Dermis microvascular lymphatic vessel endothelial cell (primary cell): ENCODE results near the gene FBXO28. TPM values are rescaled to one million over a fixed set of nuclear protein-coding genes. Genes with fewer than 3 reads are reported as not detected.
"Not testable (repeated sequence)": the region's sequence is repeated elsewhere in the genome, so short reads cannot be mapped to it uniquely, and the experiment has no call there.

ENCODE experiments used
- DNase-seq, 2 donors: peaks; one replicate each; pipeline versions ENCODE4 v3.0.0 to v3.0.0-alpha.2; 2010; ENCODE audit warnings: low read depth in 2 of 2
- total RNA-seq: library from RNA; depleted of rRNA; stranded (reverse); fragments of >200 nt; gene quantifications from 2 replicates; pipeline ENCODE4 v1.2.1, GENCODE V29; 2014

The FBXO28 gene, protein sequence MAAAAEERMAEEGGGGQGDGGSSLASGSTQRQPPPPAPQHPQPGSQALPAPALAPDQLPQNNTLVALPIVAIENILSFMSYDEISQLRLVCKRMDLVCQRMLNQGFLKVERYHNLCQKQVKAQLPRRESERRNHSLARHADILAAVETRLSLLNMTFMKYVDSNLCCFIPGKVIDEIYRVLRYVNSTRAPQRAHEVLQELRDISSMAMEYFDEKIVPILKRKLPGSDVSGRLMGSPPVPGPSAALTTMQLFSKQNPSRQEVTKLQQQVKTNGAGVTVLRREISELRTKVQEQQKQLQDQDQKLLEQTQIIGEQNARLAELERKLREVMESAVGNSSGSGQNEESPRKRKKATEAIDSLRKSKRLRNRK
- 65.7 and 92.0 TPM in 2 replicates for total RNA-seq

- peak; percentile 71 to 94 for DNase-seq
Measured at GRCh38 chr1:224113918-224114786, at the start of gene FBXO28. FBXO28 (plus strand) TSS chr1:224114111; CDS start chr1:224114130, 19 bp downstream.

- no peak for DNase-seq
Measured at GRCh38 chr1:224064150-224064549, 49.8 kb upstream of the FBXO28 start.

GRCh38 chr1:224065455-224065854 lies 48.5 kb upstream of the FBXO28 start:
- peak; percentile 59 to 60 for DNase-seq

- no peak for DNase-seq
Measured at GRCh38 chr1:224067207-224067606, 46.7 kb upstream of the FBXO28 start.

DNA sequence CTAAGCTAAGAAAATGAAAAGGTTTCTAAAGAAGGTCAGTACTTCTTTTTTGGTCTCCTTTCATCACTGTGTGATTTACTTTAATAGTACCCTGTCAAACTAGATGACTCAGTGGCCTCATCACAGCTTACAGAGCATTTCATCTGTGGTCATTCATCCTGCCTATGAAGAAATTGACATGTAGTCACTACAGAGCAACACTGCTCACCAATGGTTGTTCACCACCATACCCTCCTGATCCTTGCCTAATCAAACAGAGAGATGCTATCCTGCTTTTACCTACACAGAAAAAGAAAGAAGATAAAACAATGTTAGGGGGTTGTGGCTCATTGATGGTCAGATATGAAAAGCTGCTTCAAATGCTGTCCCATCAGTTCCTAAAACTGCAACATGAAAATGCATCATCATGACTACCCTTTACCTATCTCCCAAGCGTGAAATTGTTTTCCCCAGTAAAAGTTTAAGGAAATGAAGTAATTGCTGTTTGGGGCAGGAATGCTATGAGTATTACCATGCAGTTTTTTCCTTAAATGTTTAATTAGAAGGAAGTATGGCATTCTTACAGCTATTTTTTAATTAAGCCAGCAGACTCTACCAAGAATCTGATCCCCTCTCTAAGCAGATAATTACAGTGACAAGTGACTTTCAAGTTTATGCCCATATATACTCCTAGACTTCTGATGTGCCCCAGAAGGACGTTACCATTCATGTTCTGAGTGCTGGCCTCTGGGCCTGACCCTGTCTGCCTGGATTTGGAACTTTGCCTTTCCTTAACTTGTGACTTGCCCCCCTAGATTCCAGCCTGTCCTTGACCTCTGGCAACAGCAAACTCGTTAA lies 46.1 kb upstream of the FBXO28 start:
- peak in 1 of 2 donors; percentile 69 for DNase-seq

- DNase-seq, result no peak
Measured at GRCh38 chr1:224068458-224069072, 45.3 kb upstream of the FBXO28 start.

GRCh38 chr1:224069138-224069537 lies 44.8 kb upstream of the FBXO28 start:
- DNase-seq, result no peak

DNA sequence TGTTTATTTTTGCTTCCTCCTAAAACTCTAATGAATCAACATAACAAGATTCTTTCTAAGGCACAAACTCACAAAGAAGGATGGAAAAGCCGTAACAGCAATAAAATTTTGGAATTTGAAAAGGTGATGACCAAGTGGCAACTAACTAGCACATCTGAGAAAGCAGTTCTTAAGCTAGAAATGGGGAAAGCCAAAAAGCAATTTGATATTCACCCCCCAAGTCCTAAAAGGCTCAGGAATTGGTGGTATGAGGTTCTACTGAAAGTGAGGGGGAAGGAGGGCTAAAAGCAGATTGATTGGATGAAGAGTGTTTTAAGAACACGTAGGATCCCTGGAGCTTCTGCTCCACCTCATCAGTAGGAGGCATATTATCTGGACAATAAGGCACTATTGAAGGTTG lies 43.4 kb upstream of the FBXO28 start:
- DNase-seq, result no peak

- DNase-seq, result no peak
Measured at GRCh38 chr1:224076407-224076806, 37.5 kb upstream of the FBXO28 start.

- DNase-seq, result not testable (repeated sequence)
Measured at GRCh38 chr1:224079644-224080043, 34.3 kb upstream of the FBXO28 start.

DNA sequence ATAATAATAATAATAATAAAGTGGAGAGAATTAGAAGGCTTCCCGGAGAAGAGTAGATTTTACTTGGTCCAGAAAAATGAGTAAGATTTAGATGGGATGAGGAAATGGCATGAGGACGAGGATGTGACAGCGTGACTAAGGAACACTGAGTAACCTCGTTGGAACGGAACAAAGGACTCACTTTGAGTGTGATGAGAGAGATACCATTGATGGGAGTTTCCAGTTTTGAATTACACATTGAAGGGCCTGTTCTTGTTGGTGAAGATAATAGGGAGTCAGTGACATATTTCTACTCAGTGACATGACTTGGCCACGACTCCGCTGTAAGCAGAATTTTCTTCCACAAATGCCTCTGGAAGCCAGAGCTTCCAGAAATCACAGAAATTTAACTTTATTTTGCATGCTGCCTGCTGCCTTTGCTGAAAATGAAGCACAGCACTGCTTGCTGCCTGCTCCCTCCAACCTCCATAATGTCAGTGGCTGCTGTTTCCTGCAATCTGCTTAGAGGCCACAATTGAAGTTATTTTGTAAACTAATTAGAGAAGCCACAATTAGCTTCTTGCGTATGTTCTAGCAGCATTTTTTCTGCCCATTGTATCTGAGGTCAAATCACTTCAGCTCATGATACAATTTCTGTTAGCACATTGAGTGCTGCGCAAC lies 33.7 kb upstream of the FBXO28 start:
- peak; percentile 36 to 81 for DNase-seq

DNA sequence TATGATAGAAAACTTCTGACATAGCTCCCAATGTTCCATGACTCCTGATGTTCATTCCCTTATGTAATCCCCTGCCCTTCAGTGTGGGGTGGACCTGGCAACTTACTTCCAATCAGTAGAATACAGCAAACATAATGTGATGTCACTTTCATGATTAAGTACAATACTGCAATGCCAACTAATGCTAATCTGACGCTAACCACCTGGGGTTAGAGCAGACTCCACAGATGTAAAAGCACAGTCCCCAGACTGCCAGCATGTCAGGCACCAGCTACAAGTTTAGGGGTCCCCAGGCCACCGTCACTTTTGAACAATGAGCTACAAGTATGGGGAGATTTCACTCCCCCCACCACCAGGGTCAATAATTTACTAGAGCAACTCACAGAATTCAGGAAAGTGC lies 32.3 kb upstream of the FBXO28 start:
- DNase-seq, result no peak

GRCh38 chr1:224082146-224082545 lies 31.8 kb upstream of the FBXO28 start:
- DNase-seq, result no peak

GRCh38 chr1:224084867-224085266 lies 29.0 kb upstream of the FBXO28 start:
- no peak for DNase-seq

GRCh38 chr1:224085421-224086108 lies 28.3 kb upstream of the FBXO28 start:
- no peak for DNase-seq

- peak; percentile 59 to 65 for DNase-seq
Measured at GRCh38 chr1:224087286-224087794, 26.6 kb upstream of the FBXO28 start.

- DNase-seq, result no peak
Measured at GRCh38 chr1:224089583-224089982, 24.3 kb upstream of the FBXO28 start.

DNA sequence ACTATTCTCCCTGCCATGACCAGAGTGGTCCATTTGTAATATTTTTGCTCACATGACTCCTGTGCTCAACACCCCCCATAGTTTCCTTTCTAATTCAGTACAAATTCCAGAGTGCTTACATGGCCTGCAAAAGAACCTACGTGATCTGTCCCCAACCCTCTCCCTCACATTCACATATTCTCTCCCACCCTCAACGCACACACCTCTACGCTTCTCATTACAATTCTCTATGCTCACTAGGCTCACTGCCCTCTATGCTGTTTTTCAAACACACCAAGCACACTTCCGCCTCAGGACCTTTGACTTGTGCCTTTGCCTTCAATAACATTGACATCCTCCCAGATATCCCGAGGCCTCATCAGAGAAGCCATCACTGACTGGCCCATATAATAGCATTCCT lies 23.8 kb upstream of the FBXO28 start:
- peak; percentile 77 to 96 for DNase-seq

DNA sequence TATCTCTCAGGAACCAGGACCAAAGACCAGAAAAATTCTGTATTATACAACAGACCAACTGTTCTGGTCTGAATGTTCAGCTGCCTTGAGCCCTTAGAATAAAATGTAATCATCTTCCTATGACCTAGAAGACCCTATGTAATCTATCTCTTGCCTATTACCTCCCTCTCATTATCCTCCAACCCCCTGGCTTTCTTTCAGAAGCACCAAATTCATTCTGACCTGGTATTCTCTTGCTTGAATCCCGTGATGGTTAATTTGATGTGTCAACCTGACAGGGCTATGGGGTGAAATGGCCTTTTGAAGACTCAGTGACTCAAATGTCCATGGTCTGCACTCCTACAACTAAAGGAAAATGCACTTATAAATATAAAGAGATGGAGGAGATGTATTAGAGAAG lies 21.8 kb upstream of the FBXO28 start:
- no peak for DNase-seq

- no peak for DNase-seq
Measured at GRCh38 chr1:224092601-224093000, 21.3 kb upstream of the FBXO28 start.
